PC-3 (cell line): ENCODE data around the gene TLE5.

ENCODE experiments used
- EZH2 ChIP-seq: fragments of 300-600 bp; sonication (generic); IDR thresholded peaks from one replicate; pipeline ENCODE4 v1.6.1; 2017; ENCODE audit warnings: antibody characterized with exemption, mild to moderate bottlenecking, low read length; ENCODE audit not compliant: unreplicated experiment
- TF ChIP-seq, protein P1 (sequence below): fragments of 300-600 bp; sonication (generic); conservative IDR thresholded peaks from 2 replicates; pipeline ENCODE4 v1.5.1; 2017; ENCODE audit warnings: antibody characterized with exemption, low read depth, mild to moderate bottlenecking, low read length

DNA sequence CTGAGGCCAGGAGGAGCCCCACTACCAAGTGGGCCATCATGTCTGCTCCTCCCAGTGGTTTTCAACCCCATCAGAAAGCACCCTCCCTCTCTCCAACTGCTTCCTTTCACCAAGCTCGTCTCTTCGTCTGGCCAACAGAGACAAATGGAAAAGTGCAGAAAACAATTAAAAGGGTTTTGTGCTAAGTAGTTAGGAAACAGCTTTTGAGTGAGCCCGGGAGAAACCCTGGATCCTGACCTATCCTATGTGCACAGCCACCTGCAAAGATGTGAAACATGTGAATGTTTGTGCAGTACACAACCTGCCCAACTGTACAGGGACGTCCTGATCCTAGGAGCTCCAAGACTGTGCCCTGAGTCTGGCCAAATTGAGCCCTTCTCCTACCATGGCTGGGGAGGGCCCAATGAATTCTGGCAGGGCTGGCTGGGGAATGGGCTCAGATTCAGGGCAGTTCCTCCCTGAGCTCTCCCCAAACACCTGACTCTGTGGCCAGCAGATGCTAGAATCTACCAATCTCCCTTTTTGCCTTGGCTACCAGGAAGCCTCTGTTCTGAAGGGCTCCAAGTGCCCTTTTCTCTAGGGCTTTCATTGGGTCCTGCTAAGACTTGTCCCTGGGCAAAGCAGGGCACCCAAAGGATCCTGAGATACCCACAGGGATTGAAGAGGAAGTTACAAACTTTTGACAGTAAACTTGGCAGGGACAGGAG is 7.9 kb downstream of the TLE5 start:
- TF ChIP-seq, protein P1, sequence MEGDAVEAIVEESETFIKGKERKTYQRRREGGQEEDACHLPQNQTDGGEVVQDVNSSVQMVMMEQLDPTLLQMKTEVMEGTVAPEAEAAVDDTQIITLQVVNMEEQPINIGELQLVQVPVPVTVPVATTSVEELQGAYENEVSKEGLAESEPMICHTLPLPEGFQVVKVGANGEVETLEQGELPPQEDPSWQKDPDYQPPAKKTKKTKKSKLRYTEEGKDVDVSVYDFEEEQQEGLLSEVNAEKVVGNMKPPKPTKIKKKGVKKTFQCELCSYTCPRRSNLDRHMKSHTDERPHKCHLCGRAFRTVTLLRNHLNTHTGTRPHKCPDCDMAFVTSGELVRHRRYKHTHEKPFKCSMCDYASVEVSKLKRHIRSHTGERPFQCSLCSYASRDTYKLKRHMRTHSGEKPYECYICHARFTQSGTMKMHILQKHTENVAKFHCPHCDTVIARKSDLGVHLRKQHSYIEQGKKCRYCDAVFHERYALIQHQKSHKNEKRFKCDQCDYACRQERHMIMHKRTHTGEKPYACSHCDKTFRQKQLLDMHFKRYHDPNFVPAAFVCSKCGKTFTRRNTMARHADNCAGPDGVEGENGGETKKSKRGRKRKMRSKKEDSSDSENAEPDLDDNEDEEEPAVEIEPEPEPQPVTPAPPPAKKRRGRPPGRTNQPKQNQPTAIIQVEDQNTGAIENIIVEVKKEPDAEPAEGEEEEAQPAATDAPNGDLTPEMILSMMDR, result no peak
- TF ChIP-seq EZH2, result no peak
